CD4-positive, CD25-positive, alpha-beta regulatory T cell (primary cell): ENCODE results near the gene FAM78B. TPM values are rescaled to one million over a fixed set of nuclear protein-coding genes. Genes with fewer than 3 reads are reported as not detected.

Experiments
- ATAC-seq, 2 donors: fragments of 150-1000 bp; cut with Tn5 transposase; one replicate each; pipeline ENCODE4 v1.10.0; 2021; ENCODE audit warnings: low read depth in 2 of 2, moderate number of reproducible peaks in 2 of 2, moderate library complexity in 1 of 2
- DNase-seq, 3 donors: peaks; one replicate each; pipeline versions ENCODE4 v3.0.0 to v3.0.0-alpha.2; 2012 to 2022; ENCODE audit warnings: mixed read lengths in 1 of 3
- H3K27ac ChIP-seq: one replicate; pipeline ENCODE4 v1.7.0; 2013; ENCODE audit warnings: mild to moderate bottlenecking, low read length; ENCODE audit not compliant: insufficient read depth, poor library complexity, severe bottlenecking
- H3K27me3 ChIP-seq: one replicate; pipeline ENCODE4 v1.7.0; 2013; ENCODE audit warnings: low read length; ENCODE audit not compliant: control insufficient read depth, insufficient read depth
- H3K36me3 ChIP-seq: one replicate; pipeline ENCODE4 v1.7.0; 2013; ENCODE audit warnings: mild to moderate bottlenecking, low read length, moderate library complexity; ENCODE audit not compliant: control insufficient read depth, insufficient read depth
- H3K4me1 ChIP-seq: 2 replicates; pipeline ENCODE4 v1.7.0; 2013; ENCODE audit warnings: mild to moderate bottlenecking, low read length; ENCODE audit not compliant: insufficient read depth, control insufficient read depth, poor library complexity, severe bottlenecking
- H3K4me3 ChIP-seq: one replicate; pipeline ENCODE4 v1.7.0; 2013; ENCODE audit warnings: low read depth, mild to moderate bottlenecking, low read length, moderate library complexity
- H3K9me3 ChIP-seq, 2 experiments: 1 replicate in 1 of 2; 2 replicates in 1 of 2; pipeline ENCODE4 v1.7.0; 2013; ENCODE audit warnings: low read length in 2 of 2, mild to moderate bottlenecking in 1 of 2, moderate library complexity in 1 of 2; ENCODE audit not compliant: control insufficient read depth in 2 of 2
- H3K27ac Mint-ChIP-seq, 3 donors: one replicate each; pipeline ENCODE4 v1.8.0; 2020 to 2022; ENCODE audit warnings: mild to moderate bottlenecking in 3 of 3, mixed read lengths in 3 of 3, moderate library complexity in 2 of 3
- H3K27me3 Mint-ChIP-seq: one replicate; pipeline ENCODE4 v1.8.0; 2022; ENCODE audit warnings: mild to moderate bottlenecking, mixed read lengths
- H3K36me3 Mint-ChIP-seq: one replicate; pipeline ENCODE4 v1.8.0; 2020; ENCODE audit warnings: mixed read lengths
- H3K4me1 Mint-ChIP-seq, 4 donors: one replicate each; pipeline ENCODE4 v1.8.0; 2020 to 2022; ENCODE audit warnings: mixed read lengths in 4 of 4, mild to moderate bottlenecking in 1 of 4
- H3K4me3 Mint-ChIP-seq, 4 donors: one replicate each; pipeline ENCODE4 v1.8.0; 2020 to 2022; ENCODE audit warnings: mild to moderate bottlenecking in 4 of 4, mixed read lengths in 4 of 4, moderate library complexity in 3 of 4
- H3K9me3 Mint-ChIP-seq, 7 donors: one replicate each; pipeline ENCODE4 v1.8.0; 2020 to 2022; ENCODE audit warnings: mixed read lengths in 7 of 7, mild to moderate bottlenecking in 3 of 7, moderate library complexity in 2 of 7
- polyA plus RNA-seq, 4 donors: library from polyadenylated mRNA; unstranded; fragments of 300-500 nt; fragmentation: Illumina TruSeq; gene quantifications; one replicate each; pipeline ENCODE4 v1.2.3, GENCODE V29; 2021
- total RNA-seq: library from RNA; stranded (reverse); gene quantifications from one replicate; pipeline ENCODE4 v1.2.3, GENCODE V29; 2022

FAM78B gene
- total and polyA plus RNA-seq, 5 donors from 2014 or later = 0.07 to 0.30 TPM; not detected in 3

DNA sequence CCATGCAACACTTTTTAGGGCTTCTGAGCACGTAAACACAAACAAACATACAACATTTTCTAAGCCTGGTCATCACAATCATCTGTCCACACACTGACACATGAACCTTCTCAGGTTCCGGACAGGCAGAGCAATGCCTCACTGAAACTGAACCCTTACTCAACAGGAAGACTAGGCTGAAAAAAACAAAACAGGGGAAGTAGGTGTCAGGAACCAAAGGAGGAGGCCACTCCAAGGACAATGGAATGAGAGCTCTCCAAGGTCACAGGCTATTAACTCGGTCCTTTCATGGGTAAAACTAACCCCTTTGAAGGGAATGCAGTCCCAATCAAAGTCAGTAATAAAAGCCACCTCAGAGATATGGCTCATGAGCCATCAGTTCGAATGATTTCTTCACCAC is 76.6 kb downstream of the FAM78B start:
- H3K4me3 ChIP-seq = no peak overlapping the region
- no peaks in the 10 kb centered on the region for H3K9me3 ChIP-seq
- H3K27ac ChIP-seq = no peak overlapping the region
- no peaks in the 10 kb centered on the region for H3K27me3 ChIP-seq
- Mint-ChIP-seq H3K36me3 (no peaks in the 10 kb centered on the region), H3K9me3 (peaks cover 0 to 3% (median 0%) of the 10 kb centered on the region in 7 donors), H3K27me3 (no peaks in the 10 kb centered on the region), H3K4me3 (no peak overlapping the region), H3K27ac (peak overlapping the region in 1 of 3 donors; percentile 53), H3K4me1 (peaks cover 0 to 15% (median 3%) of the 10 kb centered on the region in 4 donors)
- ATAC-seq (no peak), DNase-seq (no peak)
- no peaks in the 10 kb centered on the region for H3K36me3 ChIP-seq
- H3K4me1 ChIP-seq = no peaks in the 10 kb centered on the region

- Mint-ChIP-seq H3K4me1 (peaks cover 0 to 15% (median 3%) of the 10 kb centered on the region in 4 donors), H3K27ac (no peak overlapping the region), H3K9me3 (peaks cover 0 to 2% (median 0%) of the 10 kb centered on the region in 7 donors), H3K4me3 (peak overlapping the region in 1 of 4 donors; percentile 20), H3K27me3 (no peaks in the 10 kb centered on the region), H3K36me3 (no peaks in the 10 kb centered on the region)
- DNase-seq = peak in 2 of 3 donors; percentile 2 to 10
- no peaks in the 10 kb centered on the region for H3K9me3 ChIP-seq
- H3K27me3 ChIP-seq = no peaks in the 10 kb centered on the region
- no peaks in the 10 kb centered on the region for H3K36me3 ChIP-seq
- no peak overlapping the region for H3K4me3 ChIP-seq
- H3K27ac ChIP-seq = no peak overlapping the region
- H3K4me1 ChIP-seq = no peaks in the 10 kb centered on the region
- no peak for ATAC-seq
Measured at GRCh38 chr1:166089804-166090203, 77.0 kb downstream of the FAM78B start.

DNA sequence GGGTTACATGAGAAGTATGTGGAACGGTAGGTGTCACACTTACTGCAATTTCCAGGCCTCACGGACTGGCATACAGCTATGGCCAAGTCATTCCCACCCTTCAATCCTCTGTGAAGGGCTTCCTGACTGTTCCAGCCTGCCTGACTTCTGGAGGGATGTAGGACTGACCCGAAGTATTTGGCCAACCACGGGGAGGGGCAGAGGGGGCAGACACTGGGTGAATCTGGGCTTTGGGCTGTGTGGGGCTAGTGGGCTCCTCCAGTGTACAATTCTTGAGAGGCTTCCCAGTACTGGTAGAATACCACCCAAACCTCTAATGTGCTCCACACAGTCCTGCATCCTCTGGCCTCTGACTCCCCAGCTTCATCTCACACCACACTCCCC is 78.2 kb downstream of the FAM78B start:
- peaks cover 6 to 25% (median 7%) of the 10 kb centered on the region in 4 donors for H3K4me1 Mint-ChIP-seq
- no peak overlapping the region for H3K4me3 Mint-ChIP-seq
- peak overlapping the region in 1 of 3 donors; percentile 19 for H3K27ac Mint-ChIP-seq
- no peaks in the 10 kb centered on the region for H3K36me3 Mint-ChIP-seq
- Histone ChIP-seq H3K27ac (no peak overlapping the region), H3K4me1 (no peaks in the 10 kb centered on the region), H3K9me3 (no peaks in the 10 kb centered on the region), H3K27me3 (no peaks in the 10 kb centered on the region), H3K36me3 (no peaks in the 10 kb centered on the region), H3K4me3 (no peak overlapping the region)
- H3K9me3 Mint-ChIP-seq = peaks cover 0 to 2% (median 0%) of the 10 kb centered on the region in 7 donors
- DNase-seq = no peak
- no peaks in the 10 kb centered on the region for H3K27me3 Mint-ChIP-seq
- no peak for ATAC-seq

DNA sequence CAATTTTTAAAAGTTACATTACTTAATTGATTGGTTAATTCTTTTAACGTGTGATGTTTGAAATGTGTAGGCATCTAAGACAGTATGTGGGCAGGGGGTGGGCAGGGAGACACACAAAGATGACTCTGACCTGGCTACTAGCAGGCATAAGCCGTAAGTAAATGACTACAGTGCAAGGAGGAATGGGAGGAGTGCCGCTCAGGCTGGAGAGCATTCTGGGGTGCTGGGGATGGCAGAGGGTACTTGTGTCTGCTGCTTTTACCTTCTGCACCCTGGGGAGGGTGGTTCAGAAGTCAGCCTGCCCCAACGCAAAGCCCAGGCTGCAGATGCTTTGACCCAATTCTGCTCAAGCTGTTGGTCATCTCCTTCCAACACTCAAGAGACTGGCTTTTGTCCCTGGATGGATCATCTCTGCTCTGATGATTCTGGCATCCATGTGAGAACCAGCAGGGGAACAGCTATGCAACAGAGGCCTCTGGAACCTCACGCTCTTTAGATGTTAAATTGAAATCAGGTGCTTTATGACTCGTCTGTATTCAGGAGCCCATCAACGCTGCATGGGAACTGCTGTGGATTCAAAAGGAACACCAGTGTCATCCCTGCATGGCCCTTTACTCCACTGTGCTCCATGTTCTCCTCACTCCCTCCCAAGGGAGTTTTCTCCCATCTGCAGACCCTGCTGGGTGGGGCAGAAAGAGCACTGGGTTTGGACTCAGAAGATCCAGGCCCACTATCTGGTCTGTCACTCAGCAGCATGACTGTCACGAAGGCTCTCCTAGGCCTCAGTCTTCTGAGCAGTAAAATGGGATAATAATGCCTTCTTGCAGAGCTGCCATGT is 78.8 kb downstream of the FAM78B start:
- Mint-ChIP-seq H3K9me3 (peaks cover 0 to 2% (median 0%) of the 10 kb centered on the region in 7 donors), H3K36me3 (no peaks in the 10 kb centered on the region), H3K27me3 (no peaks in the 10 kb centered on the region), H3K4me3 (no peak overlapping the region), H3K27ac (no peak overlapping the region), H3K4me1 (peaks cover 6 to 25% (median 8%) of the 10 kb centered on the region in 4 donors)
- H3K27me3 ChIP-seq = no peaks in the 10 kb centered on the region
- no peak for DNase-seq
- no peaks in the 10 kb centered on the region for H3K9me3 ChIP-seq
- H3K27ac ChIP-seq = no peak overlapping the region
- no peak overlapping the region for H3K4me3 ChIP-seq
- H3K4me1 ChIP-seq = no peaks in the 10 kb centered on the region
- H3K36me3 ChIP-seq = no peaks in the 10 kb centered on the region
- no peak for ATAC-seq

- no peak overlapping the region for H3K4me3 ChIP-seq
- H3K9me3 ChIP-seq = no peaks in the 10 kb centered on the region
- no peaks in the 10 kb centered on the region for H3K27me3 Mint-ChIP-seq
- no peaks in the 10 kb centered on the region for H3K36me3 Mint-ChIP-seq
- no peaks in the 10 kb centered on the region for H3K27me3 ChIP-seq
- H3K27ac Mint-ChIP-seq = no peak overlapping the region
- no peak overlapping the region for H3K27ac ChIP-seq
- no peak for ATAC-seq
- peaks cover 0 to 2% (median 0%) of the 10 kb centered on the region in 7 donors for H3K9me3 Mint-ChIP-seq
- DNase-seq = no peak
- peaks cover 6 to 36% (median 8%) of the 10 kb centered on the region in 4 donors for H3K4me1 Mint-ChIP-seq
- peak overlapping the region in 1 of 4 donors; percentile 13 for H3K4me3 Mint-ChIP-seq
- no peaks in the 10 kb centered on the region for H3K4me1 ChIP-seq
- no peaks in the 10 kb centered on the region for H3K36me3 ChIP-seq
Measured at GRCh38 chr1:166086113-166086883, 80.5 kb downstream of the FAM78B start.

DNA sequence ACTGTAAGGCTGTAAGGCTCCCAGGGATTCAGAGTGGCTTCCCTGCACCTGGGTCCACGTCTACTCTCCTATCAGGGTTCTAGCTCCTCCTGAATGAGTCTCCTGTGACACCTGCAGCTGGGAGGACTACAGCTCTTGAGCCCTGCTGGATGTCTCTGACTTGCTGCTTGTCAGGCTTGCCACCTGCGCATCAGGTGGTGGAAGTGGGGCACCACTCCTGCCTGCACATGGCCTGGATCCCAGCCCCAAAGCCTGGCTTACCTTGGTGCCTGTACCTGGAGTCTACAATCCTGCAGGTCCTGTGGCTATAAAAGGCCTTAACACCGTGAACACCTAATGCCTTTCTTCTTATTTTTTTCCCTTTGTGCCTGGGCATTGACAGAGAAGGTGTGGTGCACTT is 82.2 kb downstream of the FAM78B start:
- Mint-ChIP-seq H3K36me3 (no peaks in the 10 kb centered on the region), H3K27ac (no peak overlapping the region), H3K4me3 (no peak overlapping the region), H3K4me1 (peaks cover 7 to 44% (median 17%) of the 10 kb centered on the region in 4 donors), H3K27me3 (no peaks in the 10 kb centered on the region), H3K9me3 (no peaks in the 10 kb centered on the region)
- no peaks in the 10 kb centered on the region for H3K9me3 ChIP-seq
- H3K27ac ChIP-seq = no peak overlapping the region
- no peaks in the 10 kb centered on the region for H3K36me3 ChIP-seq
- H3K4me1 ChIP-seq = no peaks in the 10 kb centered on the region
- no peaks in the 10 kb centered on the region for H3K27me3 ChIP-seq
- ATAC-seq = no peak
- H3K4me3 ChIP-seq = no peak overlapping the region
- DNase-seq = no peak

DNA sequence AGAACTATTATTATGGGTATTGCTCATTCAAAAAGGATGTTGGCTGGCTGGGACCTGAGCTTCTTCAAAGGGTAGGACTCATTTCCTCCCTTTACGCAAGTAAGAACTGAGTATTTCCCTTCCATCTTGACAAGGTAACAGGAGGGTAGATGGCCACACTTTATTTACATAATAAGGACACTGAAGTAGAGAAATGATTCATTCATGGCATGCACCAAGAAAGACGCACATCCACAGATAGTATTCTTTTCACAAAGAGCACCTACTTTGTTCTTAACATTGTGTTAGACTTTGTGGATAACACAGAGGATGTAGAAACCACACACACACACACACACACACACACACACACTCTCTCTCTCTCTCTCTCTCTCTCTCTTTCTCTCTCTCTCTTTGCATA is 82.9 kb downstream of the FAM78B start:
- no peak overlapping the region for H3K27ac ChIP-seq
- H3K36me3 Mint-ChIP-seq = no peaks in the 10 kb centered on the region
- H3K9me3 Mint-ChIP-seq = no peaks in the 10 kb centered on the region
- peak overlapping the region; percentile 10 to 78 (median 29) for H3K4me3 Mint-ChIP-seq
- peak in 2 of 3 donors; percentile 25 to 30 for DNase-seq
- ATAC-seq = peak; percentile 38 to 47
- H3K27ac Mint-ChIP-seq = peak overlapping the region in 2 of 3 donors; percentile 8 to 34
- H3K27me3 Mint-ChIP-seq = no peaks in the 10 kb centered on the region
- no peaks in the 10 kb centered on the region for H3K9me3 ChIP-seq
- no peak overlapping the region for H3K4me3 ChIP-seq
- peaks cover 3 to 41% (median 17%) of the 10 kb centered on the region in 4 donors for H3K4me1 Mint-ChIP-seq
- no peaks in the 10 kb centered on the region for H3K27me3 ChIP-seq
- no peaks in the 10 kb centered on the region for H3K4me1 ChIP-seq
- no peaks in the 10 kb centered on the region for H3K36me3 ChIP-seq
